KMS-11 (cell line): ENCODE results near the gene CCDC33.

Source experiments
- H2AFZ ChIP-seq: fragments of 200-600 bp; sonication (generic); 2 replicates; pipeline ENCODE4 v1.6.1; 2016; ENCODE audit warnings: antibody characterized with exemption, mixed run types, low read depth
- H3K27ac ChIP-seq: fragments of 200-600 bp; sonication (generic); 2 replicates; pipeline ENCODE4 v1.6.1; 2016; ENCODE audit warnings: mild to moderate bottlenecking, mixed run types
- H3K27me3 ChIP-seq: fragments of 200-600 bp; sonication (generic); 2 replicates; pipeline ENCODE4 v1.6.1; 2017; ENCODE audit warnings: mild to moderate bottlenecking, low read depth, mixed run types, moderate library complexity; ENCODE audit not compliant: insufficient read depth
- H3K36me3 ChIP-seq: fragments of 200-600 bp; sonication (generic); 2 replicates; pipeline ENCODE4 v1.6.1; 2017; ENCODE audit warnings: mild to moderate bottlenecking, mixed run types; ENCODE audit not compliant: insufficient read depth
- H3K4me1 ChIP-seq: fragments of 200-600 bp; sonication (generic); 2 replicates; pipeline ENCODE4 v1.6.1; 2016; ENCODE audit warnings: mild to moderate bottlenecking, low read depth, mixed run types; ENCODE audit not compliant: poor library complexity, severe bottlenecking
- H3K4me2 ChIP-seq: fragments of 200-600 bp; sonication (generic); 2 replicates; pipeline ENCODE4 v1.7.0; 2016; ENCODE audit warnings: mild to moderate bottlenecking, mixed run types
- H3K4me3 ChIP-seq: fragments of 200-600 bp; sonication (generic); IDR thresholded peaks from 2 replicates; pipeline ENCODE4 v1.6.1; 2017; ENCODE audit warnings: low read depth, low read length, mixed read lengths; ENCODE audit not compliant: insufficient read depth
- H3K79me2 ChIP-seq: fragments of 200-600 bp; sonication (generic); 2 replicates; pipeline ENCODE4 v1.6.1; 2016; ENCODE audit warnings: low read depth, mixed run types; ENCODE audit not compliant: insufficient read depth
- H3K9ac ChIP-seq: fragments of 200-600 bp; sonication (generic); 2 replicates; pipeline ENCODE4 v1.6.1; 2016; ENCODE audit warnings: mild to moderate bottlenecking, mixed run types
- H4K20me1 ChIP-seq: fragments of 200-600 bp; sonication (generic); 2 replicates; pipeline ENCODE4 v1.6.1; 2016; ENCODE audit warnings: mild to moderate bottlenecking, mixed run types; ENCODE audit not compliant: insufficient read depth
- TF ChIP-seq, protein P1 (sequence below): fragments of 200-600 bp; sonication (generic); conservative IDR thresholded peaks from 2 replicates; pipeline ENCODE4 v1.6.1; 2017; ENCODE audit warnings: low read depth, mild to moderate bottlenecking, antibody characterized with exemption, low read length, moderate library complexity, mixed read lengths

CCDC33 gene

GRCh38 chr15:74206801-74207281 is 29.3 kb upstream of the CCDC33 start:
- H3K4me2 ChIP-seq, result no peak overlapping the region
- no peak overlapping the region for H2AFZ ChIP-seq
- H3K79me2 ChIP-seq, result no peaks in the 10 kb centered on the region
- no peaks in the 10 kb centered on the region for H3K36me3 ChIP-seq
- H3K4me3 ChIP-seq, result no peak overlapping the region
- no peak overlapping the region for H3K27ac ChIP-seq
- TF ChIP-seq, protein P1, sequence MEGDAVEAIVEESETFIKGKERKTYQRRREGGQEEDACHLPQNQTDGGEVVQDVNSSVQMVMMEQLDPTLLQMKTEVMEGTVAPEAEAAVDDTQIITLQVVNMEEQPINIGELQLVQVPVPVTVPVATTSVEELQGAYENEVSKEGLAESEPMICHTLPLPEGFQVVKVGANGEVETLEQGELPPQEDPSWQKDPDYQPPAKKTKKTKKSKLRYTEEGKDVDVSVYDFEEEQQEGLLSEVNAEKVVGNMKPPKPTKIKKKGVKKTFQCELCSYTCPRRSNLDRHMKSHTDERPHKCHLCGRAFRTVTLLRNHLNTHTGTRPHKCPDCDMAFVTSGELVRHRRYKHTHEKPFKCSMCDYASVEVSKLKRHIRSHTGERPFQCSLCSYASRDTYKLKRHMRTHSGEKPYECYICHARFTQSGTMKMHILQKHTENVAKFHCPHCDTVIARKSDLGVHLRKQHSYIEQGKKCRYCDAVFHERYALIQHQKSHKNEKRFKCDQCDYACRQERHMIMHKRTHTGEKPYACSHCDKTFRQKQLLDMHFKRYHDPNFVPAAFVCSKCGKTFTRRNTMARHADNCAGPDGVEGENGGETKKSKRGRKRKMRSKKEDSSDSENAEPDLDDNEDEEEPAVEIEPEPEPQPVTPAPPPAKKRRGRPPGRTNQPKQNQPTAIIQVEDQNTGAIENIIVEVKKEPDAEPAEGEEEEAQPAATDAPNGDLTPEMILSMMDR, result no peak
- no peak overlapping the region for H3K9ac ChIP-seq
- peaks cover 74% of the 10 kb centered on the region for H3K27me3 ChIP-seq
- H3K4me1 ChIP-seq, result no peaks in the 10 kb centered on the region
- H4K20me1 ChIP-seq, result no peaks in the 10 kb centered on the region

- no peaks in the 10 kb centered on the region for H4K20me1 ChIP-seq
- TF ChIP-seq, protein P1, result no peak
- H3K4me2 ChIP-seq, result no peak overlapping the region
- no peak overlapping the region for H3K27ac ChIP-seq
- H3K4me3 ChIP-seq, result no peak overlapping the region
- peaks cover 71% of the 10 kb centered on the region for H3K27me3 ChIP-seq
- no peak overlapping the region for H3K9ac ChIP-seq
- H3K36me3 ChIP-seq, result no peaks in the 10 kb centered on the region
- no peaks in the 10 kb centered on the region for H3K4me1 ChIP-seq
- no peak overlapping the region for H2AFZ ChIP-seq
- H3K79me2 ChIP-seq, result no peaks in the 10 kb centered on the region
Observed at GRCh38 chr15:74207652-74208440, 28.3 kb upstream of the CCDC33 start.

GRCh38 chr15:74208496-74208895 is 27.6 kb upstream of the CCDC33 start:
- no peak overlapping the region for H2AFZ ChIP-seq
- H3K4me1 ChIP-seq, result no peaks in the 10 kb centered on the region
- no peak overlapping the region for H3K4me3 ChIP-seq
- H3K4me2 ChIP-seq, result no peak overlapping the region
- TF ChIP-seq, protein P1, result no peak
- no peaks in the 10 kb centered on the region for H4K20me1 ChIP-seq
- H3K27me3 ChIP-seq, result peaks cover 71% of the 10 kb centered on the region
- H3K27ac ChIP-seq, result no peak overlapping the region
- H3K36me3 ChIP-seq, result no peaks in the 10 kb centered on the region
- H3K9ac ChIP-seq, result no peak overlapping the region
- H3K79me2 ChIP-seq, result no peaks in the 10 kb centered on the region

DNA sequence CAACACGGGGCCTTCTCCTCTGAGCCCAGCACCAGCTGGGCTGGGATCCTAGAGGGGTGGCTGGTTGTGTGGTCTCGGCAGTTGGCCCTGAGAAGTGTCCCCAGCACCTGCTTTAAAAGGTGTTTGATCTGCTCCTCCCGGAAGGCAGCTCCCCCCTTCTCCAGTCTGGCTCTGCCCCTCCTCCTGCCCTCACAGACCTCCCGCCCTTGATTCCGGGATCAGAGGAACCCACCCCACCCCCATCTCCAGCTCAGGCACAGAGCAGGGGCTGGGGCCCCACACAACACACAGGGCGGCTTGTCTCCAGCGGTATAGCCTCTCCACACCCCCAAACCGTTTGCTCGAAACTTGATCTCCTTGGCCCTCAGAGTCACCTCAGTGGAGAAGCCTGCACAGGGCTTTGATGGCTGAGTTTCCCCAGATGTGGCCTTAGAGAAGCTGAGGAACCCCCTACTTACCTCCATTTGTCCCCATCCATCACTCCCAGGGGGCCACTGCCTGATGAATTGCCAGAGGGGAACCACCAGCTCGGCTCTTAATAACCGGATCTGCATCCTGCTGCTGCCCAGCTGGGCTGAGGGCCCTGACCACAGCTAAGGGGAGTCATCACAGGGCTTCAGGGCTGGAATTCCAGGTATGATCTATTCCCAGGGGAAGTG is 27.1 kb upstream of the CCDC33 start:
- H3K27ac ChIP-seq, result no peak overlapping the region
- H4K20me1 ChIP-seq, result no peaks in the 10 kb centered on the region

More for the DNA sequence above, 27.1 kb upstream of the CCDC33 start:
- Histone ChIP-seq H3K4me3 (no peak overlapping the region), H3K79me2 (no peaks in the 10 kb centered on the region), H3K9ac (no peak overlapping the region), H3K27me3 (peaks cover 70% of the 10 kb centered on the region), H2AFZ (no peak overlapping the region), H3K4me1 (no peaks in the 10 kb centered on the region), H3K4me2 (no peak overlapping the region), H3K36me3 (no peaks in the 10 kb centered on the region)
- TF ChIP-seq, protein P1, result no peak
